GM19395 (cell line): ENCODE measurements around the gene EFTUD2.
"Not testable (repeated sequence)": the region's sequence is repeated elsewhere in the genome, so short reads cannot be mapped to it uniquely, and the experiment has no call there.

Source experiments
- ATAC-seq: cut with Tn5 transposase; IDR thresholded peaks from one replicate; pipeline ENCODE4 v1.9.1; 2021; ENCODE audit warnings: mild to moderate bottlenecking, moderate library complexity; ENCODE audit not compliant: unreplicated experiment

Gene EFTUD2

DNA sequence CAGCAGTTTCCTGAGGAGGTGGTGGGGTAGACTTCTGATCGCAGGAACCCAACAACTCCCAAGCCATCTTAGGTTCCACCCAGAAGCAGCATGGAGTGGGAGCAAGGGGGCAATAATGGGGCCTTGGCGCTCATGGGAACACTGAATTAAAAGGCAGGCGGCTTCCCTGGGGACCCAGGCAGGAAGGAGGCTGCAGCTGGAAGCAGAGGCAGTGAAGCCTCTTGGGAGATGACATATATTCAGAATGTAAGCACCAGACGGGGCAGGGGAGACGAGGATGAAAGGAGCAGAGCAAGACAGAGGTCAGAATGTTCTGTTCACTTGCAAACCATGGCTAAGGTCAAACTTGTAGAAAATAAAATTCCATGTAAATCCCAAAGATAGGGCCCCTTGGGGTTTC is 48.6 kb downstream of the EFTUD2 start:
- ATAC-seq: no peak

DNA sequence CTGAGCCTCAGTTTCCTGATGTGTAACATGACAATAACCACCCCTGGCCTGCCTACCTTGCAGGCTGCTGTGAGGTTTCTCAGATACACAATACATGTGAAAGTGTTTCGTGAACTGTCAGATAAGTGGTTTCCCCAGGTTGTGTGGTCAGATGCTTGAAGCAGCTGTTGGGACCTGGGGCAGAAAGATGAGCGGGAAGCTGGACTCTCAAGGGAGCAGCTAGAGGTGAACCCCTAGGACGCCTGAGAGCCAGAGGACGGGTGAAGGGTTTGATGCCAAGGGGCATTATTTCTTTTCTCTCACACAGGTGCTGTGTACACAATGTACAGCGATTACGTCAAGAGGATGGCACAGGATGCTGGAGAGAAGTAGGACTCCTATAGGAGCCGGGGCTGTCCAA is 49.2 kb downstream of the EFTUD2 start:
- no peak for ATAC-seq

DNA sequence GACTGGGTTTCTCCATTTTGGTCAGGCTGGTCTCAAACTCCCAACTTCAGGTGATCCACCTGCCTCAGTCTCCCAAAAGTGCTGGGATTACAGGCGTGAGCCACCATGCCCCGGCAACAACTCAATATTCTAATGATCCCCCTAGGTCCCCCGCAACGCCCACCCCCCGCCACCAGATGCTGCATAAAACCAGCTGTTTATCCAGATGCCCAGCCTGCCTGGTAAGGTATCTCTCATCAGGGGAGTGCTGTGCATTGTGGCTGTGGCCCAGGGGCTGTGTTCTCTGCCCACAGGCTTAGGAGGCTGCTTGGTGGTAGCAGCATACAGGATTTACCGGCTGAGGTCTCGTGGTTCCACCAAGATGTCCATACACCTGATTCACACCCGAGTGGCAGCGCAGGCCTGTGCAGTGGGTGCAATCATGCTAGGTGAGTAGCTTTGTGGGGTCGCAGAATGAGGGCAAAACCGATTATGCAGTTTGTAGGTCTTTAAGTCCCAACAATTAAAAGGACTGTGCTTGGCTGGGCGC is 50.2 kb downstream of the EFTUD2 start:
- ATAC-seq: no peak

DNA sequence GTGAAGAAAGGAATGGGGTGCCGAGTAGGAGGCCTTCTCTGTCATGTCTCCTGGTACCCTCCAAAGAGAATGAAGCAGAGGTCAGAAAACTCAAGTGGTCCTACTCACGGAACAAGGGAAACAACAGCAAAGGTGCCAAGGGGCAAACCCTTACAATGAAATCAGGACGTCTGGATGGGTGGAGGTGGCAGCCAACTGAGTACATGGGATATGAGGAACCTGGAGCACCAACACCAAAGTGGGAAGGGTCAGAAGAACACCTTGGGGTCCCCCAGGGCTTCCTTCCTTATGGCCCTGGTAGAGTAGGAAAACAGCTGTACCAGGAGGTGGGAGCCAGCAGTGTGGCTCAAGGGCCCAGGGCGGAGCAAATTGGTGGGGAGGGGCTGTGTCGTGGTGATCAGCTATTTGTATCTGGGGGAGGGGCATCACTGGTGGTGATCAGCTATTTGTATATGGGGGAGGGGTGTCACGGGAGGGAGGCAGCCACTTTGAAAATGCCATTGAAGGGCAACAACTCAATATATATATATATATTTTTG is 50.9 kb downstream of the EFTUD2 start:
- no peak for ATAC-seq

DNA sequence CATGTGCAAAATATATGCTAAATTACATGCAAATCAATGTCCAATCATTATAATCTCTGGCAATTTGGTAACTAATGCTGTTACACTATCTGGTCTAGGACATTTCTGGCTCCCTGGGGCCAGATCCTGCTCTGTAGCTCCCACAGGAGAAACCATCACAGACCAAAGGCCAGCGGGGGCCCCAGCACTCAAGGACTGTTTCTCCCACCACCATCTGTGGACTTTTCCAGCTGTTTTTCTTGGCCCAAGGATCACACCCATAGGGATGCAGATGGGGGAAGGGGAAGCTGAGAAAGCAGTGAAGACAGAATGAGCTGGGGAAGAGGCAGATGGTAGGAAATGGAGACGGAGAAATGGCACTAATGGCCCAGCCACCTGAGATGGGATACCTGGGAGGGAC is 51.7 kb downstream of the EFTUD2 start, which contains the start of gene HIGD1B:
TSS of gene HIGD1B (plus strand) at position 298 of the 400 bp plus-strand sequence. CDS start 270 bp downstream, outside the sequence.
- no peak for ATAC-seq

DNA sequence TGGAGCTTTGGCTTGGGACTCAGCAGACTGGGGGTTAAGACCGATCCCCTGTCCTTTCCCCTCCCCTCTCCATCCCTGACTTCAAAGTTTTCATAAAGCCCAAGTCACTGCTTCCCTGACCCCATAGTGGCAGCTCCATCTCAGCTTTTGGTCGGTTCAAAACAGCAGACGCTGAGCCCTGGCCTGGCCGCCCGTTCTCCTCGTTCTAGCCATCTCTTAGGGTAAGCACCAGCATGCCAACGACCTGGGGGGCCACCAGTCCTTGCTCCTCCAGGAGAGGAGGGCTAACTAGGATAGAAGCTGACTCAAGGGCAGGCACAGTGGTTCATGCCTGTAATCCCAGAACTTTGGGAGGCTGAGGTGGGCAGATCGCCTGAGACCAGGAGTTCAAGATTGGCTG is 53.0 kb downstream of the EFTUD2 start:
- no peak for ATAC-seq

DNA sequence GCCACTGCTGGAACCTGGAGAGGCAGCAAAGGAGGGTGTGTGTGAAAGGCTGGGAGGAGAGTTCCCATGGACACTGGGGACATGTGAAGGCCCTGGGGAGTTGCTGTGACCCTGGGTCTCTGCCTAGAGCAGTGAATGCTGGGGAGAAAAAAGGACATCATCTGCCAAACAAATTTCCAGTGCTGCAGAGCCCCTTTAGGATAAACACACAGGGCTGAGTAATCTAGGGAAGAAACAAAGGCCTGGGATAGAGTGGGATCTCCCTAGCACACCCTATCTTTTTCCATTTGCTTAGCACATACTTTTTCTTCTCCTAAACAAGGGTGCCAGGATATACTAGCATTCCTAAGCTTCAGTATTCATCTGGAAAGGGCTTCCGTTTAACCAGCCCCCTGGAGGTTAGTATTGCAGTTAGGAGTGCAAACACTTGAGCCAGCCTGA is 54.8 kb downstream of the EFTUD2 start:
- no peak for ATAC-seq

DNA sequence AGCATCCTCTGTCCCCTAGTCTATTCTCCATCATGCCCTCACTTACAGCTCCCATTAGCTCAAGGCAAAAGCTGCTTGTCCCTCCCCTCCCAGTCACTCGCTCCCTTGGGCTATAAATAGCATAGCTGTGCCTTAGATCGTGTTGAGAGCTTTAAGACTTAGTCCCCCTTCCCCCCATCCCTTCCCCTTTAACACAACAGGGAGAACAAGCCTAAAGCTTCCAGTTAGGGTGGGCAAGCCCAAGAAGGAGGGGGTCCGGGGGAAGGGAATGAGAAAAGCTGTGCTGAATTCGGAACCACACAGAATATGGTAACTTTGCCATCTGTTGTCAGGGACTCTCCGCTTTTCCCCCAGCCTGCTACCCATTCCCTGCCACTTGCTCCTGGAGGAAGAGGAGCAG is 56.5 kb downstream of the EFTUD2 start:
- ATAC-seq: no peak

DNA sequence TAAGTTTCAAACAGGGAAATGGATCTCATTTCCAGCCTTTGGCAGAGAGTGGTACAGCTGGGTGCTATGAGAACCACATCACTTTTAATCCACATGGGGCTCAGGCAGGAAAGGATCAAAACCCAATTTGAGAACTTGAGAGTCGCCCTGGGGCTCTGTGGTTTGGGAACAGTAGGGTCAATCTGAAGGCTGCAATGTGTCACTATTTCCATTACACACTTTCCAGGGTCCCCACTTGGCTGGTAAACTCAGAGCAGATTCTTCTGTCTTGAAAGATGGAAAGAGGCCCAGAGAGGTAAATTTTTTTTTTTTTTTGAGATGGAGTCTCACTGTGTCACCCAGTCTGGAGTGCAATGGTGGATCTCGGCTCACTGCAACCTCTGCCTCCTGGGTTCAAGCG is 58.3 kb downstream of the EFTUD2 start:
- ATAC-seq: no peak

DNA sequence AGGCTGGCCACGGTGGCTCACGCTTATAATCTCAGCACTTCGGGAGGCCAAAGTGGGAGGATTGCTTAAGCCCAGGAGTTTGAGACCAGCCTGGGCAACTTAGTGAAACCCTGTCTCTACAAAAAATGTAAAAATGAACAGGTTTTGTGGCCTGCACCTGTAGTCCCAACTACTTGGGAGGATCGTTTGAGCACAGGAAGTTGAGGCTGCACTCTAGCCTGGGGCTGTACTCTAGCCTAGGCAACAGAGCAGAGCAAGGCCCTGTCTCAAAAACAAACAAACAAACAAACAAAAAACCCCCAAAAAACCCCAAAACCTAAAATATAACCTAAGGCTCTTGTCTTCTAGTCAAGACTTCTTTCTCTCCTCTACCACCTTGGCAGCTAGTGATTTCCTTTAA is 59.0 kb downstream of the EFTUD2 start:
- ATAC-seq: no peak

DNA sequence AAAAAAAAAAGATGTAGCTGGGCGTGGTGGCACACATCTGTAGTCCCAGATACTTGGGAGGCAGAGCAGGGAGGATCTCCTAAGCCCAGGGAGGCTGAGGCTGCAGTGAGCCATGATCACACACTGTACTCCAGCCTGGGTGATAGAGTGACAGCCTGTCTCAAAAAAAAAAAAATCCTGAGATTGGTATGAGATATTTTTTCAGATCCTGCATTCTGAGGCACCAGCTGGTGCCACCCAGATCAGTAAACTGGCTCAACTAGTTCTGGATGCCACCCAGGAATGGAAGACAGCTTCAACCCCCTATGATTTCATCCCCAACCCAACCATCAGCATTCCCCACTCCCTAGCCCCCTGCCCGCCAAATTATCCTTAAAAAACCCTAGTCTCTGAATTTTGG is 62.0 kb downstream of the EFTUD2 start:
- ATAC-seq: no peak

DNA sequence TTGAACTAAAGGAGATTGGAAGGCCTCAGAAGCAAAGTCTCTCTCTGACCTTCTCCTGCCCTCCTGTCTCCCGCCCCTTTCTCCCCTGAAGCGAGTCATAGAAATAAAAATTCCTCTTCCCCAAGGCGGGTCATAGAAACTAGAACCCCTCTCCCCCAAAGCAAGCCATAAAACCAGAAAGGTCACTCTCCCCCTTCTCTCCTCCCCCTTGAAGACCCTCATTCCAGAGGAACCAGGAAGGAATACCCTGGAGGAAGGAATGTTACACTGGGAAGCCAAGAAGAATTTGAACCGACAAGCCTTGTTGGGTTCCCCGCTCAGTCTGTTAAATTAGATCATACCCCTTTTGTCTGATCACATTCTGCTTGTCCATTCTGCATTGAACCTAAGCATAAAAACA is 66.4 kb downstream of the EFTUD2 start:
- ATAC-seq: no peak

DNA sequence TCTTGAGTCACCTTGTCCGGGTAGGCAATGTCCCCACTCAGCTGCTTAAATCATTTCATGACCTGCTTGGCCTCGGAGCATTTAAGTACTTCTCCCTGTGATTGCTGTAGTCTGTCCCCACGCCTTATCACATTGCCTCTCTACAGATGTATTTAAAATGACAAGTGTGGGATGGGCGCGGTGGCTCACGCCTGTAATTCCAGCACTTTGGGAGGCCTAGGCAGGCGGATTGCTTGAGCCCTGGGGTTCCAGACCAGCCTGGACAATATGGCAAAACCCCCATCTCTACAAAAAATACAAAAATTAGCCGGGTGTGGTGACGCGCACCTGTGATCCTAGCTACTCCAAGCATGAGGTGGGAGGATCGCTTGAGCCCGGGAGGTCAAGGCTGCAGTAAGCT is 67.9 kb downstream of the EFTUD2 start:
- ATAC-seq: no peak

DNA sequence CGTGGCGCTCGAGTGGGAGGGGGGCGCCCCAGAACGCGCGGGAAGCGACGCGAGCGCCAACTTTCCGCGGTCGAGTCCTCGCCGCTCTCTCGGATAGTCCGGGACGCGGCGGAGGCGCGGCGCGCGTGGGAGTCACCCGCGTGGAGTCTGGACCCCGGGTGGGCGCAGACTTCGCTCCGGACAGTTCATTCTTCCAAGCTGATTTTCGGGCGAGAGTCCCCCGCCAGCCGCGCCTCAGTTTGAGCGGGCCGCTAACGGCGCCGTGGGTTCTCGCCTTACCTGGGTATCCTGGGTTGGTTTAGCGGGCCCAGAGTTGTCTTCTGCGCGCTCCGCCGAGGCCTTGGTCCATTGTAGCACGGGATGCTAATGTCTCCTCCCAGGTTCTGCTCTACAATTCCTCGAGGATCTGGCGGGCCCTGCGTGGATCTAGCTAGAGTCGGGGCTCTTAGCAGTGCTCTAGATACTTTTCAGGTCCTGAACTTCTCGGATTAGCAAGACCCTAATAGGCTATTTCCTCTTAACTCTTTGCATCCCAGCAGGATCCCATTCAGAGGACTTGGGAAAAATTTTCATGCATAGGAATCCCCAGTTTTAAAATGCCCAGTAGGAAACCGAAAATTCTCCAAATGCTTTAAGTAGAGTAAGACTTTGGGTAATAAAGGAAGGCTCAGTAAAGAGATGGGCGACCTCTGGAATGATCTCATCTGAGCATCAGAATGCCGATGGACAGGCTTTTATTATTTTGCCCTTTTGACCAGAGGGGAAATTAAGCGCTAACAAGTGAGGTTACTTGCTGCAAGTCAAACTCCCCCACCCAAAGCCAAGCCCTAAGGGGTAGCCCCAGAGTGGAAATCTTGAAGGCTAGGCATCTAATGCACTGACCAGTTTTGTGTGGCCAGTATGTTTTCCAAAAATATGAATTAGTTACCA is 68.6 kb downstream of the EFTUD2 start:
- ATAC-seq: no peak

DNA sequence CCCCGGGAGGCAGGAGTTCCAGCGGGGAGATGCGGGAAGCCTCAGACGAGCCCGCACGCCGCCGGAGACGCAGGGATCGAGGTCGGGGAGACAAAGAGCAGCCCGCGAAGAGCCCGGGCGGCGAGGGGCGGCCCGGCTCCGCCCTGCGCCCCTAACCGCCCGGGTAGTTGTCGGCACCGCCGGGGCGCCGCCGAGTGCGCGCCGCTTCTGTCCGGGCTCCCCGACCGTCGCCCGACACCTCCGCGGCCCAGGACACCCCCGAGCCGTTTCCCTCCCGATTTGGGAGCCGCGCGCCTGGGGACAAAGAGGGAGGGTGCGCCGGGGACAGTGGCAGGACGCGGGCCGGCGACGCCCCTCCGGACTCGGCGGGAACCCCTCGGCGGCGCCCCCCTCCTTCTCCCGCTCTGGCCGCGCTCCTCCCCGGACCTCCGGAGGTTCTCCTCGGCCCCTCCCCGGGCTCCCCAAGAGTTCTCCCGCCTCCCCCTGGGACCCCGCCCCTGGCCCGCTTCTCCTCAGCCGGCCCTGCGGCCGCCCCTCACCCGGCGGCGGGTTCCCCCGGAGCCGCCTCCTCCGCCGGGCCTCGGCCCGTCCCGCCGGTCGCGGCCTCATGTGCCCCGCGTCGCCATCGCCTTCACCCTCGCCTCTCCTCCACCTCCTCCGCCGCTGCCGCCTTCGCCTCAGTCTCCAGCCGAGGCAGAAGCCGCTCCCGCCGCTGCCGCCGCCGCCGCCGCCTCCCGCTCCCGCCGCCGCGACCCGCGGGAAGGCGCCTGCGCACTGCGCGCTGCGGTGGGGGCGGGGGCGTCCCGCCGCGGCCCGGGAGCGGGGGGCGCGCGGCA is 69.5 kb downstream of the EFTUD2 start, which contains the start of gene GJC1:
TSS of gene GJC1 (minus strand) at position 765 of the 836 bp plus-strand sequence. CDS start 24,470 bp downstream, outside the sequence.
- no peak for ATAC-seq

DNA sequence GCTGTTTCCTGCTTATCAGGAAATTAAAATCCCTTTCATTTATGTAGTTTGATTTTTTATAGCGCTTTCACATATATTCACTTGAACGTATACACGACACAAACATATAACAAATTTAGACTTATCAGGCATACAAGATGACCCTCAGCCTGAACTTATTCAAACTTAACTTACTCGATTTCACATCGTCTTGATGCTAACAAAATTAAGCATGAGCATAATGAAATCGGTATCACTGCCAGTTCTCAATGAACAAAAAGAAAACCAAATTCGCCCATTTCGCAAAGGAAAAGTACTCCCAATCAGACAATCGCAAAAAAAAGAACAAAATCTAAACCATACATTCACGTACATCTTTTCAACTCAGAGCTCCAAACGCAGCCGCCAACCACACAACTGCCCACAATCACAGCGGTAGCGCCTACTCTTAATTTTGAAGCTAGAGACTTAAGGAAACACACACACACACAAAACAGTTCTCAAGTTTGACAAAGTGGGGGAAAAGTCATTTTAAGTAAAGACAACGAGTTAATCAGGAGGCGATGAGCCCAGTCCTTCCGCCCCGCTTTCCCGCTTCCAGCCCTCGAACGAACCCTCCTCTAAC is 70.2 kb downstream of the EFTUD2 start:
- no peak for ATAC-seq

DNA sequence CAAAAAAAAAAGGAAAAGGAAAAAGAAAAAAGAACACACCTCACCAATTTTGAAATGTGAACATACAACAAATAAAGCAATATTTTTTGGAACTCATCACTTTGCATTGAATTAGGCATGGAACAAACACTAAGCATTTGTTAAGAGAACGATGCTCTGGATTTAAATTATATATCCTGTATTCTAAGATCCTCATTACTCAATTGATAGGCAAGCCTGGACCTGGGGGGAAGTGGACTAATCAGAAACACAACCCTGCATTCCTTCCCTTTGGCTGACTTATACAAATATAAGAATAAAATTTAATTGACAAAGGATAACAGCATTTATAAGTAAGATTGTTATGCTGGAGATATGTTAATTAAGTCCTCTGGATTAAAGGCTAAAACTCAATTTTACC is 71.4 kb downstream of the EFTUD2 start:
- ATAC-seq: no peak

DNA sequence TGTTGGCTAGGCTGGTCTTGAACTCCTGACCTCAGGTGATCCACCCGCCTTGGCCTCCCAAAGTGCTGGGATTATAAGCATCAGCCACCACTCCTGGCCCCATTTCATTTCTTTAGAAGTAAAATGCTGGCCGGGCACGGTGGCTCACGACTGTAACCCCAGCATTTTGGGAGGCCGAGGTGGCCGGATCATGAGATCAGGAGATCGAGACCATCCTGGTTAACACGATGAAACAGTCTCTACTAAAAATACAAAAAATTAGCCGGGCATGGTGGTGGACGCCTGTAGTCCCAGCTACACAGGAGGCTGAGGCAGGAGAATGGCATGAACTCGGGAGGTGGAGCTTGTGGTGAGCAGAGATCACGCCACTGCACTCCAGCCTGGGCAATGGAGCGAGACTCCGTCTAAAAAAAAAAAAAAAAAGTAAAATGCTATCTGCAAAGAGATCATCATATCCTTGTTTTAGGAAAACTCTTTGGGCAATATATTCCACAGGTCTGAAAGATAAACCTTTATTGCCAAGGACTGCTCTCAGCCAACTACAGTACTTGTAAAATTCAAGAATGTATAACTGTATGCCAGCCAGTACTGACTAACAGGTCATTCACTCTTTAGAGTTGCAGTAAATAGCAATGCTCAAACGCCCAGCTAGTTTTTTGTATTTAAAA is 73.0 kb downstream of the EFTUD2 start:
- no peak for ATAC-seq

DNA sequence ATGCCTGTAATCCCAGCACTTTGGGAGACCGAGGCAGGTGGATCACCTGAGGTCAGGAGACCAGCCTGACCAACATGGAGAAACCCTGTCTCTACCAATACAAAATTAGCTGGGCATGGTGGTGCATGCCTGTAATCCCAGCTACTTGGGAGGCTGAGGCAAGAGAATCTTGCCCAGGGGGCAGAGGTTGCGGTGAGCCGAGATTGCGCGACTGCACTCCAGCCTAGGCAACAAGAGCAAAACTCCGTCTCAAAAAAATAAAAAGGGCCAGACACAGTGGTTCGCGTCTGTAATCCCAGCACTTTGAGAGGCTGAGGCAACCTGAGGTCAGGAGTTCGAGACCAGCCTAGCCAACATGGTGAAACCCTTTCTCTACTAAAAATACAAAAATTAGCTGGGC is 74.0 kb downstream of the EFTUD2 start:
- ATAC-seq: not testable (repeated sequence)

DNA sequence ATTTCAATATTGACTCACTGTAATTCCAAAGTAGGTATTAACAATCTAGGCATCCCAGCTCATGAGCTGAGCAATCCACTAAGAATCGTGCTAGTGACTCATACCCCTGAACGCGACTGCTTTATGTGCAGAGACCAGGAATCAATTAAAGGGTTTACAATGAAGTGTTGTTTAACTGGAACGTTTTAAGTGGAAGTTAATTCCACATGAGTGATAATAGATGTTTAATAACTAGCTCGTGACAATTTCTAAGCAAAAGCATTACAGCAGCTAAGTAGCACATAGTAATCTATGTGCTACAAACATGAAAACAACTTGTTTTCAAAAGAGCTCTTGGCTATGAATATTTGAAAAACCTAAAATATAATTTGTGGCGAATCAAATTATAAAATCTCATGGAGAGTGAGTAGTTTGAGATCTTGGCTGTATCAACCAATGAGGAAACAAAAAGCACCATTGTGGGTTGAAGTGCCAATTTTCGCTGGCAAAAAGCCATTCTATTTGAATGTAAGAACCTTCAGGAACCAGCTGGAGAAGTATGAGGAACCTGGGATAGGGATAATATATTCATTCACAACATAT is 78.5 kb downstream of the EFTUD2 start:
- ATAC-seq: no peak
